Natural killer cell (primary cell): ENCODE results near the gene LRP4. TPM values are rescaled to one million over a fixed set of nuclear protein-coding genes. Genes with fewer than 3 reads are reported as not detected.

Source experiments
- ATAC-seq, 3 donors: fragments of 150-1000 bp in 2 of 3; fragments of 200-7000 bp in 1 of 3; cut with Tn5 transposase; 1 replicate in 1 of 3; 2 replicates in 2 of 3; pipeline ENCODE4 v1.10.0; 2021; ENCODE audit warnings: mild to moderate bottlenecking in 2 of 3, moderate library complexity in 2 of 3
- DNase-seq, 2 donors: peaks; one replicate each; pipeline versions ENCODE4 v3.0.0 to v3.0.0-alpha.2; 2013 to 2021; ENCODE audit warnings: mixed read lengths in 1 of 2
- H3K27ac ChIP-seq: one replicate; pipeline ENCODE4 v1.5.1; 2013; ENCODE audit warnings: mild to moderate bottlenecking, low read length
- H3K27me3 ChIP-seq: one replicate; pipeline ENCODE4 v1.6.1; 2013; ENCODE audit warnings: low read length; ENCODE audit not compliant: control insufficient read depth, insufficient read depth
- H3K36me3 ChIP-seq: one replicate; pipeline ENCODE4 v1.6.1; 2013; ENCODE audit warnings: low read length; ENCODE audit not compliant: control insufficient read depth, insufficient read depth
- H3K4me1 ChIP-seq: one replicate; pipeline ENCODE4 v1.6.1; 2013; ENCODE audit warnings: low read length; ENCODE audit not compliant: control insufficient read depth, insufficient read depth
- H3K4me3 ChIP-seq: one replicate; pipeline ENCODE4 v1.5.1; 2013; ENCODE audit warnings: low read length
- H3K9me3 ChIP-seq: one replicate; pipeline ENCODE4 v1.6.1; 2013; ENCODE audit warnings: low read length; ENCODE audit not compliant: control insufficient read depth, insufficient read depth
- H3K27ac Mint-ChIP-seq, 2 donors: one replicate each; pipeline ENCODE4 v1.8.0; 2022; ENCODE audit warnings: mild to moderate bottlenecking in 2 of 2, mixed read lengths in 2 of 2, moderate library complexity in 1 of 2
- H3K27me3 Mint-ChIP-seq, 2 donors: one replicate each; pipeline ENCODE4 v1.8.0; 2022; ENCODE audit warnings: low read depth in 2 of 2, mixed read lengths in 2 of 2
- H3K36me3 Mint-ChIP-seq: one replicate; pipeline ENCODE4 v1.8.0; 2022; ENCODE audit warnings: mixed read lengths
- H3K4me1 Mint-ChIP-seq, 2 donors: one replicate each; pipeline ENCODE4 v1.8.0; 2022; ENCODE audit warnings: mixed read lengths in 2 of 2
- H3K4me3 Mint-ChIP-seq: one replicate; pipeline ENCODE4 v1.8.0; 2022; ENCODE audit warnings: mild to moderate bottlenecking, moderate library complexity, mixed read lengths
- H3K9me3 Mint-ChIP-seq, 2 donors: one replicate each; pipeline ENCODE4 v1.8.0; 2022; ENCODE audit warnings: mixed read lengths in 2 of 2
- CTCF ChIP-seq: fragments of 200-600 bp; IDR thresholded peaks from one replicate; pipeline ENCODE4 v1.8.0; 2022; ENCODE audit warnings: antibody characterized with exemption
- WGBS: methylation state at CpG from one replicate; pipeline ENCODE4 v1.1.7; 2013; ENCODE audit warnings: missing lambda C conversion rate; ENCODE audit not compliant: insufficient coverage; 5-methylcytosine and 5-hydroxymethylcytosine counted together
- intact Hi-C: fragments of 100-400 bp; cut with micrococcal nuclease; formaldehyde crosslinking; loops from one replicate; pipeline ENCODE4 v1.14.2; 2022
- total RNA-seq, 4 donors: library from RNA; stranded (reverse); fragments of 120-200 nt in 1 of 4; gene quantifications; one replicate each; pipeline versions ENCODE4 v1.2.3 to v1.2.4, GENCODE V29; 2013 to 2022

Gene LRP4
- total RNA-seq, 3 donors from 2014 or later (not counting 1 experiment from before 2014, with no cell fraction given): not detected

- no peaks in the 10 kb centered on the region for H3K4me1 ChIP-seq
- intact Hi-C loops: no loop called here
- H3K9me3 ChIP-seq: no peaks in the 10 kb centered on the region
- DNase-seq (no peak), ATAC-seq (no peak)
- H3K27me3 ChIP-seq: no peaks in the 10 kb centered on the region
- Mint-ChIP-seq H3K9me3 (no peaks in the 10 kb centered on the region), H3K27ac (no peak overlapping the region), H3K27me3 (no peaks in the 10 kb centered on the region), H3K4me3 (no peak overlapping the region), H3K36me3 (no peaks in the 10 kb centered on the region), H3K4me1 (peaks cover 21 to 37% of the 10 kb centered on the region in 2 donors)
- no peak for TF ChIP-seq CTCF
- 93% methylated on average over 4 of the region's 4 CpGs for WGBS
- no peak overlapping the region for H3K4me3 ChIP-seq
- H3K27ac ChIP-seq: no peak overlapping the region
- no peaks in the 10 kb centered on the region for H3K36me3 ChIP-seq
Measured at GRCh38 chr11:46834821-46835220, 83.5 kb downstream of the LRP4 start.

- no peak overlapping the region for H3K27ac ChIP-seq
- Mint-ChIP-seq H3K36me3 (no peaks in the 10 kb centered on the region), H3K9me3 (no peaks in the 10 kb centered on the region), H3K4me1 (peaks cover 15 to 32% of the 10 kb centered on the region in 2 donors), H3K27ac (no peak overlapping the region), H3K4me3 (no peak overlapping the region), H3K27me3 (no peaks in the 10 kb centered on the region)
- no peak for TF ChIP-seq CTCF
- no peaks in the 10 kb centered on the region for H3K9me3 ChIP-seq
- ATAC-seq (no peak), DNase-seq (no peak)
- no peaks in the 10 kb centered on the region for H3K4me1 ChIP-seq
- no peak overlapping the region for H3K4me3 ChIP-seq
- no peaks in the 10 kb centered on the region for H3K36me3 ChIP-seq
- intact Hi-C loops: no loop called here
- no peaks in the 10 kb centered on the region for H3K27me3 ChIP-seq
- WGBS: 90% methylated on average over 5 of the region's 5 CpGs
Measured at GRCh38 chr11:46832511-46833214, 85.7 kb downstream of the LRP4 start.

- intact Hi-C loops: no loop called here
- no peaks in the 10 kb centered on the region for H3K36me3 Mint-ChIP-seq
- H3K27ac Mint-ChIP-seq: peak overlapping the region; percentile 50 to 84
Measured at GRCh38 chr11:46827995-46828394, 90.4 kb downstream of the LRP4 start.

More at GRCh38 chr11:46827995-46828394, 90.4 kb downstream of the LRP4 start:
- H3K27ac ChIP-seq: no peak overlapping the region
- H3K27me3 Mint-ChIP-seq: no peaks in the 10 kb centered on the region
- no peaks in the 10 kb centered on the region for H3K9me3 ChIP-seq
- ATAC-seq: no peak
- TF ChIP-seq CTCF: no peak
- peak overlapping the region; percentile 87 for H3K4me3 Mint-ChIP-seq
- no peak for DNase-seq
- no peaks in the 10 kb centered on the region for H3K9me3 Mint-ChIP-seq
- no CpG with 5 or more reads among the region's 1 CpG for WGBS
- no peaks in the 10 kb centered on the region for H3K27me3 ChIP-seq
- no peaks in the 10 kb centered on the region for H3K36me3 ChIP-seq
- H3K4me3 ChIP-seq: no peak overlapping the region
- peaks cover 13% of the 10 kb centered on the region for H3K4me1 ChIP-seq
- peaks cover 28 to 33% of the 10 kb centered on the region in 2 donors for H3K4me1 Mint-ChIP-seq
